Activated CD4-positive, alpha-beta memory T cell treated with anti-CD3 and anti-CD28 coated beads, Interleukin-2, amount 10 ng/mL, durations not matched to agents 7 days and 5 days (primary cell): ENCODE results near the gene CYBA. TPM values are rescaled to one million over a fixed set of nuclear protein-coding genes. Genes with fewer than 3 reads are reported as not detected.

ENCODE experiments used
- CTCF ChIA-PET: fragments of 350-600 bp; sonication (Branson Sonifier 250); formaldehyde crosslinking; loops from one replicate; lab custom pipeline; 2021; ENCODE audit warnings: antibody characterized with exemption, inconsistent platforms; lab: Charles Lee
- POLR2A ChIA-PET: fragments of 350-600 bp; sonication (Branson Sonifier 250); formaldehyde crosslinking; loops from one replicate; lab custom pipeline; 2021; ENCODE audit warnings: antibody characterized with exemption; lab: Charles Lee
- DNase-seq: peaks from one replicate; pipeline ENCODE4 v3.0.0-alpha.2; 2020
- H3K27ac Mint-ChIP-seq: one replicate; pipeline ENCODE4 v1.8.0; 2021; ENCODE audit warnings: mild to moderate bottlenecking, mixed read lengths
- H3K27me3 Mint-ChIP-seq: one replicate; pipeline ENCODE4 v1.8.0; 2021; ENCODE audit warnings: mixed read lengths
- H3K36me3 Mint-ChIP-seq: one replicate; pipeline ENCODE4 v1.8.0; 2021; ENCODE audit warnings: low read depth, mixed read lengths
- H3K4me1 Mint-ChIP-seq: one replicate; pipeline ENCODE4 v1.8.0; 2021; ENCODE audit warnings: mixed read lengths
- H3K4me3 Mint-ChIP-seq: one replicate; pipeline ENCODE4 v1.8.0; 2021; ENCODE audit warnings: mild to moderate bottlenecking, mixed read lengths
- H3K9me3 Mint-ChIP-seq: one replicate; pipeline ENCODE4 v1.8.0; 2021; ENCODE audit warnings: mixed read lengths
- total RNA-seq, 2 experiments: library from RNA; stranded (reverse); gene quantifications; one replicate each; pipeline ENCODE4 v1.2.3, GENCODE V29; 2021

Gene CYBA
- total RNA-seq, 2 experiments from 2014 or later, result 580 to 588 TPM

- H3K27ac Mint-ChIP-seq, result peak overlapping the region; percentile 92
- peaks cover 61% of the 10 kb centered on the region for H3K4me1 Mint-ChIP-seq
- peak overlapping the region; percentile 60 for H3K4me3 Mint-ChIP-seq
- H3K36me3 Mint-ChIP-seq, result peaks cover 9% of the 10 kb centered on the region
- peak; percentile 33 for DNase-seq
- ChIA-PET POLR2A (interaction anchor here (0.7 to 5.8 kb wide), 4 partner anchors 10 to 54 kb away, joined by 3 to 77 read pairs (median 6); partner anchors contain the start of genes CTU2, MVD and RNF166), CTCF (interaction anchor here (1.4 kb wide), 1 partner anchor 56 kb away, joined by 3 read pairs; no protein-coding TSS in a partner anchor)
- H3K9me3 Mint-ChIP-seq, result no peaks in the 10 kb centered on the region
- H3K27me3 Mint-ChIP-seq, result no peaks in the 10 kb centered on the region
Measured at GRCh38 chr16:88692861-88693260, 42.0 kb upstream of the CYBA start.

- DNase-seq, result peak; percentile 73
- ChIA-PET CTCF (interaction anchor here (1.7 kb wide), 1 partner anchor 8 kb away, joined by 4 read pairs; no protein-coding TSS in a partner anchor), POLR2A (interaction anchor here (0.7 to 5.8 kb wide), 7 partner anchors 10 to 91 kb away, joined by 3 to 77 read pairs (median 4); partner anchors contain the start of genes CTU2, CYBA, MVD and RNF166)
- Mint-ChIP-seq H3K27ac (peak overlapping the region; percentile 92), H3K9me3 (no peaks in the 10 kb centered on the region), H3K27me3 (no peaks in the 10 kb centered on the region), H3K4me1 (peaks cover 55% of the 10 kb centered on the region), H3K4me3 (peak overlapping the region; percentile 60), H3K36me3 (peaks cover 3% of the 10 kb centered on the region)
Measured at GRCh38 chr16:88691924-88692560, 41.2 kb upstream of the CYBA start.

- Mint-ChIP-seq H3K4me3 (peak overlapping the region; percentile 4), H3K27ac (peak overlapping the region; percentile 92), H3K36me3 (peaks cover 3% of the 10 kb centered on the region), H3K9me3 (no peaks in the 10 kb centered on the region), H3K4me1 (peaks cover 55% of the 10 kb centered on the region), H3K27me3 (no peaks in the 10 kb centered on the region)
- DNase-seq, result no peak
- ChIA-PET POLR2A (interaction anchor here (1.1 to 5.8 kb wide), 4 partner anchors 12 to 91 kb away, joined by 4 to 77 read pairs (median 5); partner anchors contain the start of genes CTU2, CYBA, MVD and RNF166), CTCF (interaction anchor here (1.7 kb wide), 1 partner anchor 9 kb away, joined by 4 read pairs; no protein-coding TSS in a partner anchor)
Measured at GRCh38 chr16:88691129-88691813, 40.4 kb upstream of the CYBA start.

- CTCF ChIA-PET, result interaction anchor here (1.7 kb wide), 1 partner anchor 10 kb away, joined by 4 read pairs; no protein-coding TSS in a partner anchor
- Mint-ChIP-seq H3K27ac (peak overlapping the region; percentile 66), H3K36me3 (peaks cover 3% of the 10 kb centered on the region), H3K4me3 (peak overlapping the region; percentile 4), H3K27me3 (no peaks in the 10 kb centered on the region), H3K9me3 (no peaks in the 10 kb centered on the region), H3K4me1 (peaks cover 55% of the 10 kb centered on the region)
- POLR2A ChIA-PET, result interaction anchor here (1.1 to 5.8 kb wide), 2 partner anchors 12 to 28 kb away, joined by 4 to 77 read pairs; partner anchors contain the start of genes CTU2, MVD and RNF166
- no peak for DNase-seq
Measured at GRCh38 chr16:88690341-88691128, 39.7 kb upstream of the CYBA start.

- Mint-ChIP-seq H3K27ac (no peak overlapping the region), H3K4me1 (peaks cover 62% of the 10 kb centered on the region), H3K27me3 (no peaks in the 10 kb centered on the region), H3K36me3 (peaks cover 5% of the 10 kb centered on the region), H3K9me3 (no peaks in the 10 kb centered on the region), H3K4me3 (no peak overlapping the region)
- ChIA-PET CTCF (interaction anchor here (1.4 kb wide), 1 partner anchor 17 kb away, joined by 4 read pairs; no protein-coding TSS in a partner anchor), POLR2A (interaction anchor here (0.6 to 4.7 kb wide), 8 partner anchors 10 to 68 kb away, joined by 3 to 41 read pairs (median 5); partner anchors contain the start of genes CTU2, MVD and RNF166)
- DNase-seq, result no peak
Measured at GRCh38 chr16:88688013-88688778, 37.3 kb upstream of the CYBA start.

- no peak overlapping the region for H3K4me3 Mint-ChIP-seq
- H3K9me3 Mint-ChIP-seq, result no peaks in the 10 kb centered on the region
- peaks cover 5% of the 10 kb centered on the region for H3K36me3 Mint-ChIP-seq
- POLR2A ChIA-PET, result interaction anchor here (0.6 to 4.7 kb wide), 8 partner anchors 10 to 67 kb away, joined by 3 to 41 read pairs (median 5); partner anchors contain the start of genes CTU2, MVD and RNF166
- H3K4me1 Mint-ChIP-seq, result peaks cover 60% of the 10 kb centered on the region
- H3K27me3 Mint-ChIP-seq, result no peaks in the 10 kb centered on the region
- H3K27ac Mint-ChIP-seq, result no peak overlapping the region
- CTCF ChIA-PET, result interaction anchor here (1.4 kb wide), 1 partner anchor 18 kb away, joined by 4 read pairs; no protein-coding TSS in a partner anchor
- no peak for DNase-seq
Measured at GRCh38 chr16:88687676-88688012, 36.8 kb upstream of the CYBA start.

GRCh38 chr16:88687254-88687576 is 36.4 kb upstream of the CYBA start:
- Mint-ChIP-seq H3K4me1 (peaks cover 59% of the 10 kb centered on the region), H3K4me3 (no peak overlapping the region), H3K9me3 (no peaks in the 10 kb centered on the region), H3K36me3 (peaks cover 7% of the 10 kb centered on the region), H3K27ac (no peak overlapping the region), H3K27me3 (no peaks in the 10 kb centered on the region)
- POLR2A ChIA-PET, result interaction anchor here (0.6 to 4.7 kb wide), 8 partner anchors 11 to 50 kb away, joined by 3 to 41 read pairs (median 5); partner anchors contain the start of genes CTU2, MVD and RNF166
- CTCF ChIA-PET, result interaction anchor here (1.4 kb wide), 1 partner anchor 18 kb away, joined by 4 read pairs; no protein-coding TSS in a partner anchor
- no peak for DNase-seq

GRCh38 chr16:88686439-88687253 is 35.8 kb upstream of the CYBA start, which contains the start of gene SNAI3:
Gene SNAI3 (minus strand): TSS chr16:88686507. CDS start chr16:88686406, 101 bp downstream.
- peak; percentile 90 for DNase-seq
- Mint-ChIP-seq H3K9me3 (no peaks in the 10 kb centered on the region), H3K36me3 (peaks cover 11% of the 10 kb centered on the region), H3K4me3 (peak within 1 kb of the TSS; percentile 76), H3K27me3 (no peaks in the 10 kb centered on the region), H3K27ac (peak within 1 kb of the TSS; percentile 44), H3K4me1 (peaks cover 59% of the 10 kb centered on the region)
- CTCF ChIA-PET, result interaction anchor here (1.4 kb wide), 1 partner anchor 19 kb away, joined by 4 read pairs; no protein-coding TSS in a partner anchor
- POLR2A ChIA-PET, result interaction anchor here (0.6 to 4.7 kb wide), 8 partner anchors 11 to 1188 kb away, joined by 3 to 41 read pairs (median 5); partner anchors contain the start of genes CTU2, MVD and RNF166

GRCh38 chr16:88686062-88686438 is 35.2 kb upstream of the CYBA start:
- no peaks in the 10 kb centered on the region for H3K27me3 Mint-ChIP-seq
- peaks cover 59% of the 10 kb centered on the region for H3K4me1 Mint-ChIP-seq
- H3K9me3 Mint-ChIP-seq, result no peaks in the 10 kb centered on the region
- no peak for DNase-seq
- peak overlapping the region; percentile 44 for H3K27ac Mint-ChIP-seq
- POLR2A ChIA-PET, result interaction anchor here (1.2 to 4.7 kb wide), 4 partner anchors 15 to 49 kb away, joined by 3 to 41 read pairs (median 9); partner anchors contain the start of genes CTU2 and RNF166
- peaks cover 17% of the 10 kb centered on the region for H3K36me3 Mint-ChIP-seq
- CTCF ChIA-PET, result interaction anchor here (1.9 kb wide), 1 partner anchor 16 kb away, joined by 6 read pairs; no protein-coding TSS in a partner anchor
- H3K4me3 Mint-ChIP-seq, result peak overlapping the region; percentile 76

- H3K27ac Mint-ChIP-seq, result peak overlapping the region; percentile 44
- no peaks in the 10 kb centered on the region for H3K9me3 Mint-ChIP-seq
- ChIA-PET POLR2A (interaction anchor here (0.6 to 4.7 kb wide), 6 partner anchors 11 to 97 kb away, joined by 3 to 41 read pairs (median 3); no protein-coding TSS in a partner anchor), CTCF (interaction anchor here (0.6 to 1.9 kb wide), 8 partner anchors 9 to 94 kb away, joined by 3 to 7 read pairs (median 4); no protein-coding TSS in a partner anchor)
- H3K36me3 Mint-ChIP-seq, result peaks cover 22% of the 10 kb centered on the region
- DNase-seq, result peak; percentile 66
- no peaks in the 10 kb centered on the region for H3K27me3 Mint-ChIP-seq
- H3K4me1 Mint-ChIP-seq, result peaks cover 57% of the 10 kb centered on the region
- H3K4me3 Mint-ChIP-seq, result peak overlapping the region; percentile 76
Measured at GRCh38 chr16:88685156-88686061, 34.6 kb upstream of the CYBA start.
